ENCODE measurements around the gene ZBTB21.

DNA sequence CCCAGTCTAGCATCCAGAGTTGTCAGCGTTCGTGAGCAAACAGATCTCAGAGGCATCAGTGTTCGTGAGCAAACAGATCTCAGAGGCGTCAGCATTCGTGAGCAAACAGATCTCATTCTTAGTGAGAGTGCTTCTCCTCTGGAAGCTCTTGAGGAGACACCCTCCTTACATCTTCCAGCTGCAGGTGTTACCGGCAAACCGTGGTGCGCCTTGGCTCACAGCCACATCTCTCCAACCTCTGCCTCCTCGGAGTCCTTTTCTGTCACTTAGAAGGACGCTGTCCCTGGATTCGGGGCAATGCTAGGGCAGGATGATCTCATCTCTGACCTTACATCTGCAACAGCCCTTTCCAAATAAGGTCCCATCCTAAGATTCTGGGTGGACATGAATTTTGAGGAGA is 46.3 kb upstream of the ZBTB21 start:
- TF ChIP-seq POLR2A (IDR thresholded peaks at IDR 0.05) (no peak), POLR2AphosphoS5 (IDR thresholded peaks at IDR 0.05) (no peak), EP300 (IDR thresholded peaks at IDR 0.05) (no peak)
- TF ChIP-seq, protein P1, sequence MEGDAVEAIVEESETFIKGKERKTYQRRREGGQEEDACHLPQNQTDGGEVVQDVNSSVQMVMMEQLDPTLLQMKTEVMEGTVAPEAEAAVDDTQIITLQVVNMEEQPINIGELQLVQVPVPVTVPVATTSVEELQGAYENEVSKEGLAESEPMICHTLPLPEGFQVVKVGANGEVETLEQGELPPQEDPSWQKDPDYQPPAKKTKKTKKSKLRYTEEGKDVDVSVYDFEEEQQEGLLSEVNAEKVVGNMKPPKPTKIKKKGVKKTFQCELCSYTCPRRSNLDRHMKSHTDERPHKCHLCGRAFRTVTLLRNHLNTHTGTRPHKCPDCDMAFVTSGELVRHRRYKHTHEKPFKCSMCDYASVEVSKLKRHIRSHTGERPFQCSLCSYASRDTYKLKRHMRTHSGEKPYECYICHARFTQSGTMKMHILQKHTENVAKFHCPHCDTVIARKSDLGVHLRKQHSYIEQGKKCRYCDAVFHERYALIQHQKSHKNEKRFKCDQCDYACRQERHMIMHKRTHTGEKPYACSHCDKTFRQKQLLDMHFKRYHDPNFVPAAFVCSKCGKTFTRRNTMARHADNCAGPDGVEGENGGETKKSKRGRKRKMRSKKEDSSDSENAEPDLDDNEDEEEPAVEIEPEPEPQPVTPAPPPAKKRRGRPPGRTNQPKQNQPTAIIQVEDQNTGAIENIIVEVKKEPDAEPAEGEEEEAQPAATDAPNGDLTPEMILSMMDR (IDR thresholded peaks at IDR 0.05): no peak

All from upper lobe of left lung (tissue), 4 donors.